ENCODE data around the gene LHX6. TPM values are rescaled to one million over a fixed set of nuclear protein-coding genes. Genes with fewer than 3 reads are reported as not detected.

Gene LHX6
- total RNA-seq, 2 donors from 2014 or later: not detected

GRCh38 chr9:122159026-122159924 lies 69.5 kb downstream of the LHX6 start, which contains the start of the genes MORN5 and NDUFA8:
Gene MORN5 (plus strand): TSS chr9:122159908. CDS start chr9:122159973, 65 bp downstream.
Gene NDUFA8 (minus strand): TSS chr9:122159779. CDS start chr9:122159677, 102 bp downstream.
- H3K9me3 ChIP-seq (ENCODE audit: control insufficient read depth, low read length, poor library complexity, severe bottlenecking): peaks cover 8% of the 10 kb centered on the region
- H3K27ac Mint-ChIP-seq: peak within 1 kb of the TSS; percentile 98
- H3K4me1 Mint-ChIP-seq: peaks cover 40% of the 10 kb centered on the region
- peak within 1 kb of the TSS; percentile 99 for H3K4me3 Mint-ChIP-seq
- peaks cover 24% of the 10 kb centered on the region for H3K27me3 Mint-ChIP-seq
- H3K36me3 Mint-ChIP-seq (ENCODE audit: low read depth): peaks cover 4% of the 10 kb centered on the region
- ATAC-seq (peak; percentile 96), DNase-seq (peak; percentile 95 to 97 (median 96))

- Mint-ChIP-seq H3K27me3 (peaks cover 13% of the 10 kb centered on the region), H3K4me1 (peaks cover 44% of the 10 kb centered on the region), H3K27ac (peak overlapping the region; percentile 29)
Measured at GRCh38 chr9:122158202-122158601, 70.6 kb downstream of the LHX6 start.

GRCh38 chr9:122155796-122156195 lies 73.0 kb downstream of the LHX6 start:
- H3K4me1 Mint-ChIP-seq: peaks cover 49% of the 10 kb centered on the region
- H3K27ac Mint-ChIP-seq: peak overlapping the region; percentile 70

More at GRCh38 chr9:122158202-122158601, 70.6 kb downstream of the LHX6 start:
- Mint-ChIP-seq H3K36me3 (ENCODE audit: low read depth) (peaks cover 4% of the 10 kb centered on the region), H3K4me3 (peak overlapping the region; percentile 39)
- ATAC-seq: no peak
- peaks cover 8% of the 10 kb centered on the region for H3K9me3 ChIP-seq (ENCODE audit: control insufficient read depth, low read length, poor library complexity, severe bottlenecking)
- peak in 1 of 3 donors; percentile 11 for DNase-seq

More at GRCh38 chr9:122155796-122156195, 73.0 kb downstream of the LHX6 start:
- DNase-seq (no peak), ATAC-seq (no peak)
- peak overlapping the region; percentile 41 for H3K4me3 Mint-ChIP-seq
- no peaks in the 10 kb centered on the region for H3K9me3 ChIP-seq (ENCODE audit: control insufficient read depth, low read length, poor library complexity, severe bottlenecking)
- peaks cover 3% of the 10 kb centered on the region for H3K36me3 Mint-ChIP-seq (ENCODE audit: low read depth)
- peaks cover 4% of the 10 kb centered on the region for H3K27me3 Mint-ChIP-seq

Other genes with a start within 250 kb of the LHX6 start
- 1 to 10 TPM; 2.3 to 4.2 TPM for gene TTLL11, start 135.6 kb downstream of the LHX6 start, total RNA-seq
- gene NDUFA8, start 69.2 kb downstream of the LHX6 start, total RNA-seq: 10 to 100 TPM in 1 of 2 donors, 1 to 10 TPM in 1; 9.2 to 13.0 TPM
- gene MORN5, start 69.0 kb downstream of the LHX6 start, total RNA-seq: not detected
- gene RBM18, start 35.9 kb upstream of the LHX6 start, total RNA-seq: 10 to 100 TPM; 19.1 to 25.9 TPM
- gene MRRF, start 35.9 kb upstream of the LHX6 start, total RNA-seq: 10 to 100 TPM; 24.8 to 25.4 TPM
- gene PTGS1, start 142.1 kb upstream of the LHX6 start, total RNA-seq: 100 to 1,000 TPM in 1 of 2 donors, 1 to 10 TPM in 1; 3.0 to 123 TPM
- not detected for gene OR1J1, start 249.0 kb upstream of the LHX6 start, total RNA-seq

Measured in T-helper 17 cell (primary cell).